ENCODE data around the gene ARHGAP30.
"Not testable (repeated sequence)": the region's sequence is repeated elsewhere in the genome, so short reads cannot be mapped to it uniquely, and the experiment has no call there.

- TF ChIP-seq, protein P1, sequence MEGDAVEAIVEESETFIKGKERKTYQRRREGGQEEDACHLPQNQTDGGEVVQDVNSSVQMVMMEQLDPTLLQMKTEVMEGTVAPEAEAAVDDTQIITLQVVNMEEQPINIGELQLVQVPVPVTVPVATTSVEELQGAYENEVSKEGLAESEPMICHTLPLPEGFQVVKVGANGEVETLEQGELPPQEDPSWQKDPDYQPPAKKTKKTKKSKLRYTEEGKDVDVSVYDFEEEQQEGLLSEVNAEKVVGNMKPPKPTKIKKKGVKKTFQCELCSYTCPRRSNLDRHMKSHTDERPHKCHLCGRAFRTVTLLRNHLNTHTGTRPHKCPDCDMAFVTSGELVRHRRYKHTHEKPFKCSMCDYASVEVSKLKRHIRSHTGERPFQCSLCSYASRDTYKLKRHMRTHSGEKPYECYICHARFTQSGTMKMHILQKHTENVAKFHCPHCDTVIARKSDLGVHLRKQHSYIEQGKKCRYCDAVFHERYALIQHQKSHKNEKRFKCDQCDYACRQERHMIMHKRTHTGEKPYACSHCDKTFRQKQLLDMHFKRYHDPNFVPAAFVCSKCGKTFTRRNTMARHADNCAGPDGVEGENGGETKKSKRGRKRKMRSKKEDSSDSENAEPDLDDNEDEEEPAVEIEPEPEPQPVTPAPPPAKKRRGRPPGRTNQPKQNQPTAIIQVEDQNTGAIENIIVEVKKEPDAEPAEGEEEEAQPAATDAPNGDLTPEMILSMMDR (IDR thresholded peaks at IDR 0.05): not testable (repeated sequence)
- not testable (repeated sequence) for TF ChIP-seq POLR2AphosphoS5 (IDR thresholded peaks at IDR 0.05; ENCODE audit: low read depth, low read length); TCF7L2 (IDR thresholded peaks at IDR 0.05; ENCODE audit: low read depth, low read length); SIN3A (IDR thresholded peaks at IDR 0.05; ENCODE audit: borderline replicate concordance, insufficient read depth, low read depth, low read length)
These were observed 46.3 kb upstream of the ARHGAP30 start for GRCh38 chr1:161115961-161116360.

Data from Panc1 (cell line).